ENCODE results near the gene RAB10.
A peak's percentile ranks its signal among the peaks of the same experiment; 100 is the strongest.

Gene RAB10

GRCh38 chr2:26064846-26065245 lies 31.0 kb downstream of the RAB10 start:
- DNase-seq (ENCODE audit: low read depth), result no peak
- no peak for TF ChIP-seq CTCF (IDR thresholded peaks at IDR 0.05; ENCODE audit: low read depth, low read length, missing control alignments)
- no peak overlapping the region for H3K4me3 ChIP-seq (ENCODE audit: low read depth, low read length)

DNA sequence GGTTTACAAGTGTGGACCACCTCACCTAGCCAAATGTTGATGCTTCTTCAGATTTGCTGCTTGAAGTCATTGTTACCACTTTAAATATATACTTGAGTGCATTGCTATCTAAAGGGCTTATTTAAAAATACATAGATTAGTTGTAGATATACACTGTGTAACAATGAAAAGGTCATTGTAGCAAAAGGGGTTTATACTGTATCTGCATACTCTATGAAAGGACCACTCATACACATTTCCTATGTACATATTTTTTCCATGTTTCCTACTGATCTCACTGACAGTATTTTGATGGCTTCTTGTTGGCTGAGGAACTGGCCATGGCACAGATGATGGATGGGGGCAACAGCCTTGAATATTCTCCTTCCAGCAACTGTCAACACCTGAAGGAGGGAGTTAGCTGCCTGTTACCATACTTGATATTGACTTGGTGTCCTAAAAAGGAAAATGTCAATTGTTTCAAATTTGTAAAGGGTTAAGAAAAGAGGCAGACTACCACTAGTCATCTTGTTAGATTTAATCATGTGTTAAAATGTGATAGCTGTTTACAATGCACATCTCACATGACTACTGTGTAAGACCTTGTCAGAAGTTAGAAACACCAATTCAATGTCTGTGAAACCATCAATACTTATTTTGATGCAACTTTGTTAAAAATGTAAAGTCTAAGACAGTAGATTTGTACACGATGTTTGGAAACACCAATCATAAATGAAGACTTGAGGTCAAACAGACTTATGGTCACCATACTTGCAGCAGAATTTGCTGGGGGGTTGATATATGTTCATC lies 33.5 kb downstream of the RAB10 start:
- H3K4me3 ChIP-seq (ENCODE audit: low read depth, low read length), result no peak overlapping the region
- TF ChIP-seq CTCF (IDR thresholded peaks at IDR 0.05; ENCODE audit: low read depth, low read length, missing control alignments), result no peak
- DNase-seq (ENCODE audit: low read depth), result no peak

DNA sequence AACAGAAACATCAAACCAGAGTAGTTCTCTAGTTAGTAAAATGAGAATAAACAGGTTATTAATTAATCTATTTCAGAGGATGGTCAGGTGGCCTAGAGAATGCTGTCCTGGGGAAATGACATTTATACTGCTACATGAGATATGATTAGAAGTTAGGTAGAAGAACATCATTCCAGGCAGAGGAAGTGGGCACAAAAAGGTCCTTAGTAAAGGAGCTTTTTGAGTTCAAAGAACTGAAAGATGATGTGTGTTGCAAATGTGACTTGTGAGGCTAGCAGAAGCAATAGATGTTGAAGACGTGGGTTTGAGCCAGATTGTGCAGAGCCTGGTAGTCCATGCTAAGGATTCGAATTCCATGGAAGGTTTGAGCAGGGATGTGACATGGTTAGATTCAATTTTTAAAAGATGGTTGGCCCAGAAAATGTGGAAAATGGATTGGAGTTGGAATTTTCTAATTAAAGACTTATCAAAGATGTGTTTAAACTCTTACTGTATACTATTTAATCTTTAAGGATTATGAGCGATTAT lies 34.2 kb downstream of the RAB10 start:
- no peak for DNase-seq (ENCODE audit: low read depth)
- H3K4me3 ChIP-seq (ENCODE audit: low read depth, low read length), result no peak overlapping the region; the same call in 1 of the 2 replicates
- TF ChIP-seq CTCF (IDR thresholded peaks at IDR 0.05; ENCODE audit: low read depth, low read length, missing control alignments), result no peak

DNA sequence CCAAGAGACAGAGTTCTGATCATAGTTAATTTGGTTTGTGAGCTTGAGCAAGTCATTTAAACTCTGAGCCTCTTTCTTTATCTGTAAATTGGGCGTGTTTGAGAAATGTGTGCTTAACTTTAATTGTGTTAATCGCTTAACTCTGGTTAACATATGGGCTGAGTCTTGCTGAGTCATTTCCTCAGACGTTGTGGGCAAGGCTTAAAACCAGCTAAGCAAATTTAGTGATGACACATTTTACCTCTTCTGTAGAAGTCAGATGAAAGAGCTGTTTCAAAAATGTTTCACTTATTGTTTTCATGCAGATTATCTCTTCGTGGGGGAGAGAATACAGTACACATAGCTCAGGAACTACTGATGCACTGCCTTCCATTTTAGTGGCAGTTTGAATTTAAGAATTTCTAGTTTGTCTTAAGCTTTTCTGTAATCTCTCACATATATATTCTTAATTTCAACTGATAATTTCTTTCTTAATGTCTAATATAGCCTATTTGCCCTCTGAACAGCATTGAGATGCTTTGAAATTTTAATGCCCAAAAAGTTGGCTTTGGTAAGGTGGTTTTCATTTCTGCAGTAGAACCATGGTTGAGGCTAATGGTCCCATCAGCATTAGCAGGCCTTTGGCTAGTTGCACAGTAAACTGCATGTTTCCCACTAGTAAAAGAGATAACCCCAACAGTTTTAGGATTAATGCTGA lies 34.9 kb downstream of the RAB10 start:
- peak; percentile 70 for DNase-seq (ENCODE audit: low read depth)
- no peak for TF ChIP-seq CTCF (IDR thresholded peaks at IDR 0.05; ENCODE audit: low read depth, low read length, missing control alignments)
- peak overlapping the region; percentile 19; the same call in 1 of the 2 replicates for H3K4me3 ChIP-seq (ENCODE audit: low read depth, low read length)

DNA sequence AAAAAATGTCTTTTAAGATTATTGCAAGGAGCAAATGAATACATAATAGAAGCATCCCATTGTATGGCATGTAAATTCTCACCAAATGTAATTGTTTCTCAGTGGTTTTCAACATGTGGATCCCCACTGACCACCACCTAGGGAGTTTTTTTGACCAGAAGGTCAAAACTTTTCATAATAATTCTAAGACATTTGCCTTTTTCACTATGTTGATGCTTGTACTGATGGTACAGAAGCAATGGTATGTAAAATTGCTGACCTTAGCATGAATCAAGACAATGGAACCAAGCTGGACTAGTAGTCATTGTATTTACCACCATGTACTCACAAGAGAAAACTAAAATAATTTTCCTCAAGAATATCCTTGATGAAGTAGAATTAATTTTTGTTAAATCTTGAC lies 36.8 kb downstream of the RAB10 start:
- TF ChIP-seq CTCF (IDR thresholded peaks at IDR 0.05; ENCODE audit: low read depth, low read length, missing control alignments), result no peak
- H3K4me3 ChIP-seq (ENCODE audit: low read depth, low read length), result no peak overlapping the region

GRCh38 chr2:26072925-26073768 lies 39.3 kb downstream of the RAB10 start:
- TF ChIP-seq CTCF (IDR thresholded peaks at IDR 0.05; ENCODE audit: low read depth, low read length, missing control alignments), result no peak
- no peak overlapping the region for H3K4me3 ChIP-seq (ENCODE audit: low read depth, low read length)
- no peak for DNase-seq (ENCODE audit: low read depth)

More for the DNA sequence above, 36.8 kb downstream of the RAB10 start:
- DNase-seq (ENCODE audit: low read depth), result no peak

All from GM12864 (cell line).